ENCODE data around the gene SHROOM1.

The SHROOM1 gene

DNA sequence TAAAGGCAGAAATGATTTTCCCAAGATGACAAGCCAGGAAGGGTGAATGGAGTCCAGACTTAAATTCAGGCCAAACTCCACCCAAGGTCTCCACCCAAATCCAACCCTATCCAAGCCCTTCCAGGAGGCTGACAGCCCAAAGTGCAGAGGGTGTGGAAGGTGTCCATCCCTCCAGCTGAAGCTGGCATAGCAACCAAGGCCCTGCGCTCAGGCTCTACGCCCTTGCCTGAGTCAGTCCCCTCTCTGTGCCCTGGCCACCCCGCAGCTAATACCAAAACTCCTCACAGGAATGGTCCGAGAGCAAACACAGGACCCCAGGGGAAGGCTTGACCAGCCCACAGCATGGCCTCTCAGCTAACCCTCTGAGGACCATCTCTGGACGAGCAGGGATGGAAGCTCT lies 55.6 kb downstream of the SHROOM1 start:
- DNase-seq: no peak

DNA sequence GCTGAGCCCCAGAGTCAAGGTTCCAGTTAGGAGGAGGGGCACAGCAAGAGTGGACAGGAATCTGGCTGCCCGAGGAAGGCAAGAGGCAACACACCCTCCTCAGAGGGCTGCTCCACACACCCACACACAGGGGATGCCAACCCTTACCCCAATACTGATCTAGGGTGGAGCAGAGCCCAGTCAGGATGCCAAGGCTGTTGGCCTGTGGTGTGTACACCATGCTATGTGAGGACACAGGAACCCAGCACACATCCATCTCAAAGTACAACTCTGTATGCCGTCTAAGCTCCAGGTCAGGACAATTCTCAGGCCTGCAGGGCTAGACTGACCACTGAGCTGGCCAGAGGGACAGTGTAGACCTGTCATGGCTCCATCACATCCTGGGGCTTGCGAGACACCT lies 56.0 kb downstream of the SHROOM1 start:
- no peak for DNase-seq

DNA sequence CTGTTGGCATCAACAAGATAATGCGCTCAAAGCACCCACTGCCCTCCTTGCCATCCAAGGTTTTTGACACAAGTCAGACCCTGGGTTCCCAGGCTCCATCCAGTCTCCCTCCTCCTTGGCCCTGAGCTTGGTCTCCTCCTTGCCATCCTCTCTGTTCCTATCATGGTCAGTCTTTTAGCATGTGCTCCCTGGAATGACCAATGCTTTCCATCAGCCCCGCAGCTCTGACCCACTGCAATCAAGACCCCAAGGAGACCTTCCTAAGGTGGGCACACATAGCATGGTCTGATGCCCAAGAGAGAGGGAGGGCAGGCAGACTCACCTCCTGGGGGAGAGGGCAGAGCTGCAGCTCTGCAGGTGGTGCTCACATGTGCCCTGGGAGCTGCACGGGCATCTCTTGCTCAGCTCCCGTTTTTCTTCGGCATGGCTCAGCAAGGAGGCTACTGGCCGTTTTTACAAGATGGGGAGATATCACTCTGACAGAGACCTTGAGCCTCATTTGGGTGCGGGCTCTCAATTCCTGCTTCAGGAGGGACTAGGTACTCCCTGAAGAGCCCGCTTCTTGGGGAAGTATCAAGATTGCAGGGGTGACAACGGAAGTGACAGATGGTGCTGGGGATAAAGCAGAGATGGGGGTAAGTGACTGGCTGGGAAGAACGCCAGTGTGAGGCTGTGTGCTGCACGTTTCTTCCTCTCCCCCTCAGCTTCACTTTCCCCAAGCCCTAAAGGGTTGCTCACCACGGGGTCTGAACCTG lies 56.7 kb downstream of the SHROOM1 start:
- DNase-seq: no peak

DNA sequence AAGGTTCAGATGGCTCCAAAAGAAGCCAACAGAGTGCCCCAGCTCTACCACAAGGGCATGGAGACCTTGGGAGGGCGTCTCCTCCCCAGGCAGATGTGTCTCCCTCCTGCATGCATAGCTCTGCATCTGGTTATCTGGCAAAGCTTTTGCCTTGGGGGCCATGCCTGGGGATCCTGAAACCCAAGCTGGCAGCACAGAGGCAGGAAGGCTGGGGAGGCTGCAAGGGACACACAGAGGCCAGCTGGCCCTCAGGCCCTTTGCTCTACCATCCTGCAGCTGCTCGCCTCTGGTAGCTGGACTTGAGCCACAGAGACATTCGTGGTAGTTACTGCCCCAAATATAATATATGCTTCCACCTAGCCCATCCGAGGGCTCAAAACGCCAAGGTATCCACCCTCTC lies 57.3 kb downstream of the SHROOM1 start:
- no peak for DNase-seq

DNA sequence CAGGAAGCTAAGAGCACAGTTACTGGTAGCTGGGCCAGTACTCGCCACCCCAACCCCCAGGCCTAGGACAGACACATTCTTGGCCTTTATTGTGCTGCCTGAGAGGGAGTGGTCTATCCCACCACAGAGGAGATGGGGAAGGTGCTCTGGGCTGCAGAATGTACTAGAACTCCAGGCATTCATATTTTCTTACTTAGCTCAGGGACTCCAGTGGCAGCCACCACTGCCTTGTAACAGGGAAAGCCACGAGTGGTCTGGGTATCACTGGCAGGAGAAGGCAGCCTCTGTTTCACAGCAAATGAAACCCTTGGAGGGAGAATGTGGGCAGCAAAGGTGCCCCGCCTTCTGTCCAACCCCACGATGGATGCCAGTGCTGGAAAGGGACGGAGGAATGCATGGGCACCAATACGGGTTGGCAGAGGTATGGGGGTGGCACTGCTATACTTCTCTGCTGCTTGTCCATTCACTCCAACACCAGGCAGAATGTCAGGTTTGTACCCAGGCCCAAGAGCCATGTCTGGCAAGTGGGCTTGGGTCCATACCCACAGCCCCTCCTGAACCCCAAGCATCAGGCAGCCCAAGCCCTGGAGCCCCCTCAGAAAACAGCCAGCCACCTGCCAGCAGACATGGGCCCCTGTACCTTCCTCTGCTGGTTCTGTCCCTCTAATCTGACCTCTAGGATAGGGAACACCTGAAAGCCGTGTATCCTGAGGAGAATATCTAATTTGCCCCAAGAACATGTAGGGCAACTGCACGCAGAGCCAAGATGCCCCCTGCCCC lies 58.0 kb downstream of the SHROOM1 start:
- no peak for DNase-seq

All from RPMI8226 (cell line).